ENCODE measurements around the gene NHS. TPM values are rescaled to one million over a fixed set of nuclear protein-coding genes. Genes with fewer than 3 reads are reported as not detected.

NHS gene
- total RNA-seq, 2 experiments from 2014 or later = 1.2 to 1.8 TPM

GRCh38 chrX:17471861-17472260, 96.9 kb downstream of the NHS start:
- POLR2A ChIA-PET = no interaction called here
- ATAC-seq (ENCODE audit: low read depth) (no peak), DNase-seq (no peak)
- Mint-ChIP-seq H3K36me3 (no peaks in the 10 kb centered on the region), H3K27me3 (no peaks in the 10 kb centered on the region), H3K27ac (no peak overlapping the region), H3K4me1 (no peaks in the 10 kb centered on the region), H3K9me3 (no peaks in the 10 kb centered on the region), H3K4me3 (no peak overlapping the region)

- POLR2A ChIA-PET = no interaction called here
- Mint-ChIP-seq H3K4me3 (no peak overlapping the region), H3K9me3 (no peaks in the 10 kb centered on the region), H3K4me1 (no peaks in the 10 kb centered on the region), H3K27me3 (no peaks in the 10 kb centered on the region), H3K27ac (no peak overlapping the region), H3K36me3 (no peaks in the 10 kb centered on the region)
- ATAC-seq (ENCODE audit: low read depth) = no peak
- no peak for DNase-seq
These were observed 97.4 kb downstream of the NHS start for GRCh38 chrX:17472424-17472823.

GRCh38 chrX:17473021-17473420, 98.0 kb downstream of the NHS start:
- Mint-ChIP-seq H3K27ac (no peak overlapping the region), H3K27me3 (no peaks in the 10 kb centered on the region), H3K4me3 (no peak overlapping the region), H3K36me3 (no peaks in the 10 kb centered on the region), H3K9me3 (no peaks in the 10 kb centered on the region), H3K4me1 (no peaks in the 10 kb centered on the region)
- no peak for DNase-seq
- POLR2A ChIA-PET = no interaction called here
- no peak for ATAC-seq (ENCODE audit: low read depth)

GRCh38 chrX:17474892-17475291, 99.9 kb downstream of the NHS start:
- Mint-ChIP-seq H3K9me3 (no peaks in the 10 kb centered on the region), H3K27me3 (peaks cover 2% of the 10 kb centered on the region), H3K27ac (no peak overlapping the region), H3K4me3 (no peak overlapping the region), H3K36me3 (no peaks in the 10 kb centered on the region), H3K4me1 (no peaks in the 10 kb centered on the region)
- ATAC-seq (ENCODE audit: low read depth) (no peak), DNase-seq (no peak)
- POLR2A ChIA-PET = no interaction called here

GRCh38 chrX:17475449-17476217, 100.6 kb downstream of the NHS start:
- H3K36me3 Mint-ChIP-seq = no peaks in the 10 kb centered on the region
- no peak for ATAC-seq (ENCODE audit: low read depth)

GRCh38 chrX:17476411-17476810, 101.4 kb downstream of the NHS start:
- H3K27me3 Mint-ChIP-seq = peaks cover 2% of the 10 kb centered on the region
- no peaks in the 10 kb centered on the region for H3K36me3 Mint-ChIP-seq
- H3K4me1 Mint-ChIP-seq = no peaks in the 10 kb centered on the region
- no peaks in the 10 kb centered on the region for H3K9me3 Mint-ChIP-seq
- POLR2A ChIA-PET = no interaction called here
- ATAC-seq (ENCODE audit: low read depth) (no peak), DNase-seq (no peak)
- H3K4me3 Mint-ChIP-seq = no peak overlapping the region
- H3K27ac Mint-ChIP-seq = no peak overlapping the region

More at GRCh38 chrX:17475449-17476217, 100.6 kb downstream of the NHS start:
- POLR2A ChIA-PET = no interaction called here
- Mint-ChIP-seq H3K4me3 (no peak overlapping the region), H3K4me1 (no peaks in the 10 kb centered on the region), H3K27me3 (peaks cover 2% of the 10 kb centered on the region), H3K9me3 (no peaks in the 10 kb centered on the region), H3K27ac (no peak overlapping the region)
- no peak for DNase-seq

- DNase-seq (no peak), ATAC-seq (ENCODE audit: low read depth) (no peak)
- H3K27ac Mint-ChIP-seq = no peak overlapping the region
- POLR2A ChIA-PET = no interaction called here
- no peaks in the 10 kb centered on the region for H3K36me3 Mint-ChIP-seq
- no peak overlapping the region for H3K4me3 Mint-ChIP-seq
- H3K9me3 Mint-ChIP-seq = no peaks in the 10 kb centered on the region
- no peaks in the 10 kb centered on the region for H3K4me1 Mint-ChIP-seq
- H3K27me3 Mint-ChIP-seq = peaks cover 2% of the 10 kb centered on the region
These were observed 106.1 kb downstream of the NHS start for GRCh38 chrX:17481086-17481485.

- H3K4me1 Mint-ChIP-seq = no peaks in the 10 kb centered on the region
- no peaks in the 10 kb centered on the region for H3K9me3 Mint-ChIP-seq
- no peak overlapping the region for H3K27ac Mint-ChIP-seq
- DNase-seq (no peak), ATAC-seq (ENCODE audit: low read depth) (no peak)
- no peak overlapping the region for H3K4me3 Mint-ChIP-seq
- no peaks in the 10 kb centered on the region for H3K36me3 Mint-ChIP-seq
- POLR2A ChIA-PET = no interaction called here
- no peaks in the 10 kb centered on the region for H3K27me3 Mint-ChIP-seq
These were observed 109.6 kb downstream of the NHS start for GRCh38 chrX:17484592-17484991.

GRCh38 chrX:17485391-17485790, 110.4 kb downstream of the NHS start:
- Mint-ChIP-seq H3K27me3 (no peaks in the 10 kb centered on the region), H3K27ac (no peak overlapping the region), H3K9me3 (no peaks in the 10 kb centered on the region), H3K4me1 (no peaks in the 10 kb centered on the region), H3K4me3 (no peak overlapping the region), H3K36me3 (no peaks in the 10 kb centered on the region)
- ATAC-seq (ENCODE audit: low read depth) (no peak), DNase-seq (no peak)
- POLR2A ChIA-PET = no interaction called here

- Mint-ChIP-seq H3K9me3 (peaks cover 2% of the 10 kb centered on the region), H3K36me3 (no peaks in the 10 kb centered on the region), H3K27me3 (no peaks in the 10 kb centered on the region), H3K4me1 (no peaks in the 10 kb centered on the region), H3K4me3 (no peak overlapping the region), H3K27ac (no peak overlapping the region)
- POLR2A ChIA-PET = no interaction called here
- ATAC-seq (ENCODE audit: low read depth) (no peak), DNase-seq (no peak)
These were observed 113.0 kb downstream of the NHS start for GRCh38 chrX:17488036-17488435.

GRCh38 chrX:17494216-17494615, 119.2 kb downstream of the NHS start:
- H3K4me3 Mint-ChIP-seq = no peak overlapping the region
- H3K27ac Mint-ChIP-seq = no peak overlapping the region
- ATAC-seq (ENCODE audit: low read depth) (no peak), DNase-seq (no peak)
- POLR2A ChIA-PET = no interaction called here
- H3K36me3 Mint-ChIP-seq = no peaks in the 10 kb centered on the region
- no peaks in the 10 kb centered on the region for H3K4me1 Mint-ChIP-seq
- no peaks in the 10 kb centered on the region for H3K27me3 Mint-ChIP-seq
- H3K9me3 Mint-ChIP-seq = peaks cover 2% of the 10 kb centered on the region

- Mint-ChIP-seq H3K36me3 (no peaks in the 10 kb centered on the region), H3K4me3 (no peak overlapping the region), H3K27ac (no peak overlapping the region), H3K9me3 (peaks cover 2% of the 10 kb centered on the region), H3K27me3 (no peaks in the 10 kb centered on the region), H3K4me1 (no peaks in the 10 kb centered on the region)
- DNase-seq = no peak
- ATAC-seq (ENCODE audit: low read depth) = no peak
- POLR2A ChIA-PET = no interaction called here
These were observed 120.1 kb downstream of the NHS start for GRCh38 chrX:17495052-17495451.

GRCh38 chrX:17496407-17496806, 121.4 kb downstream of the NHS start:
- POLR2A ChIA-PET = no interaction called here
- H3K4me3 Mint-ChIP-seq = no peak overlapping the region
- H3K4me1 Mint-ChIP-seq = no peaks in the 10 kb centered on the region
- no peaks in the 10 kb centered on the region for H3K27me3 Mint-ChIP-seq
- ATAC-seq (ENCODE audit: low read depth) (no peak), DNase-seq (no peak)
- no peaks in the 10 kb centered on the region for H3K36me3 Mint-ChIP-seq
- peaks cover 2% of the 10 kb centered on the region for H3K9me3 Mint-ChIP-seq
- H3K27ac Mint-ChIP-seq = no peak overlapping the region

GRCh38 chrX:17497193-17497592, 122.2 kb downstream of the NHS start:
- H3K36me3 Mint-ChIP-seq = no peaks in the 10 kb centered on the region
- no peaks in the 10 kb centered on the region for H3K4me1 Mint-ChIP-seq
- H3K4me3 Mint-ChIP-seq = no peak overlapping the region
- H3K27ac Mint-ChIP-seq = no peak overlapping the region
- DNase-seq = no peak
- H3K27me3 Mint-ChIP-seq = no peaks in the 10 kb centered on the region
- ATAC-seq (ENCODE audit: low read depth) = no peak
- H3K9me3 Mint-ChIP-seq = peaks cover 1% of the 10 kb centered on the region
- POLR2A ChIA-PET = no interaction called here

GRCh38 chrX:17499512-17499911, 124.5 kb downstream of the NHS start:
- no peak overlapping the region for H3K4me3 Mint-ChIP-seq
- no peaks in the 10 kb centered on the region for H3K4me1 Mint-ChIP-seq

More at GRCh38 chrX:17499512-17499911, 124.5 kb downstream of the NHS start:
- DNase-seq (no peak), ATAC-seq (ENCODE audit: low read depth) (no peak)
- H3K27ac Mint-ChIP-seq = no peak overlapping the region
- H3K9me3 Mint-ChIP-seq = peaks cover 1% of the 10 kb centered on the region
- POLR2A ChIA-PET = no interaction called here
- no peaks in the 10 kb centered on the region for H3K36me3 Mint-ChIP-seq
- no peaks in the 10 kb centered on the region for H3K27me3 Mint-ChIP-seq
